Endothelial cell of umbilical vein (primary cell): ENCODE results near the gene B3GALT5. TPM values are rescaled to one million over a fixed set of nuclear protein-coding genes. Genes with fewer than 3 reads are reported as not detected.

ENCODE experiments used
- BruUV-seq: library from RNA; stranded (reverse); fragments of 400-500 nt; replicated peaks from 2 replicates; lab custom pipeline; 2021; lab: Mats Ljungman, UMichigan
- CTCF ChIA-PET: fragments of 300-600, 350-600 bp; sonication (Branson Sonifier 250); formaldehyde crosslinking; loops from one replicate; lab custom pipeline; 2021; ENCODE audit warnings: antibody characterized with exemption, inconsistent platforms; lab: Charles Lee
- POLR2A ChIA-PET: fragments of 300-600, 350-600 bp; sonication (Branson Sonifier 250); formaldehyde crosslinking; loops from one replicate; lab custom pipeline; 2021; ENCODE audit warnings: antibody characterized with exemption, inconsistent platforms; lab: Charles Lee
- DNase-seq: peaks from one replicate; pipeline ENCODE4 v3.0.0-alpha.2; 2011; ENCODE audit warnings: low read depth, low spot score
- FAIRE-seq: peaks from 2 replicates; lab custom pipeline; 2011; peaks lifted over from hg19 to GRCh38; lab: Jason Lieb, UNC
- H2AFZ ChIP-seq: 2 replicates; pipeline ENCODE4 v1.6.0; 2012; ENCODE audit warnings: low read depth, low read length, control low read depth, inconsistent platforms
- H3K27ac ChIP-seq: 2 replicates; pipeline ENCODE4 v1.5.1; 2011; ENCODE audit warnings: low read depth, mild to moderate bottlenecking, control low read depth, low read length, moderate library complexity; ENCODE audit not compliant: insufficient read depth
- H3K27me3 ChIP-seq, 2 experiments: 2 replicates each; pipeline versions ENCODE4 v1.6.0 to v1.6.1; 2011; ENCODE audit warnings: low read length in 2 of 2, mixed read lengths in 1 of 2; ENCODE audit not compliant: control insufficient read depth in 2 of 2, insufficient read depth in 2 of 2
- H3K36me3 ChIP-seq, 2 experiments: 2 replicates in 1 of 2; 3 replicates in 1 of 2; pipeline ENCODE4 v1.5.1; 2011; ENCODE audit warnings: low read length in 2 of 2, mild to moderate bottlenecking in 1 of 2, moderate library complexity in 1 of 2; ENCODE audit not compliant: control insufficient read depth in 2 of 2, insufficient read depth in 2 of 2; ENCODE audit errors: extremely low read depth in 1 of 2
- H3K4me1 ChIP-seq: 3 replicates; pipeline ENCODE4 v1.5.1; 2011; ENCODE audit warnings: mild to moderate bottlenecking, low read length; ENCODE audit not compliant: control insufficient read depth, insufficient read depth; ENCODE audit errors: extremely low read depth
- H3K4me2 ChIP-seq: 2 replicates; pipeline ENCODE4 v1.6.1; 2011; ENCODE audit warnings: low read length, control low read depth, mixed read lengths; ENCODE audit not compliant: insufficient read depth
- H3K4me3 ChIP-seq, 3 experiments: fragments of 200-600 bp in 1 of 3; sonication (generic), shearing (Covaris generic) in 1 of 3; replicated peaks in 1 of 3; 2 replicates each; pipeline ENCODE4 v1.5.1; 2011 to 2016; ENCODE audit warnings: control low read depth in 3 of 3, low read length in 3 of 3, mild to moderate bottlenecking in 2 of 3, inconsistent platforms in 1 of 3, low read depth in 1 of 3, moderate library complexity in 1 of 3; ENCODE audit not compliant: insufficient read depth in 1 of 3
- H3K79me2 ChIP-seq: 2 replicates; pipeline ENCODE4 v1.6.0; 2012; ENCODE audit warnings: low read length, inconsistent platforms; ENCODE audit not compliant: control insufficient read depth, insufficient read depth
- H3K9ac ChIP-seq: replicated peaks from 2 replicates; pipeline ENCODE3; 2011; ENCODE audit warnings: low read length, control low read depth; ENCODE audit not compliant: insufficient read depth; ENCODE audit errors: extremely low read depth
- H3K9me1 ChIP-seq: replicated peaks from 3 replicates; pipeline ENCODE4 v1.6.0; 2011; ENCODE audit warnings: mild to moderate bottlenecking, low read length; ENCODE audit not compliant: control insufficient read depth, insufficient read depth; ENCODE audit errors: extremely low read depth
- H3K9me3 ChIP-seq: replicated peaks from 2 replicates; pipeline ENCODE4 v1.5.1; 2012; ENCODE audit warnings: low read length, inconsistent platforms; ENCODE audit not compliant: control insufficient read depth, insufficient read depth
- H4K20me1 ChIP-seq: replicated peaks from 2 replicates; pipeline ENCODE3; 2011; ENCODE audit warnings: mild to moderate bottlenecking, low read length; ENCODE audit not compliant: control insufficient read depth, insufficient read depth; ENCODE audit errors: extremely low read depth
- CTCF ChIP-seq, 2 donors: IDR thresholded peaks; 1 replicate in 1 of 2; 2 replicates in 1 of 2; pipeline ENCODE4 v1.5.1; 2011; ENCODE audit warnings: low read length in 2 of 2, mild to moderate bottlenecking in 2 of 2, moderate library complexity in 2 of 2, control low read depth in 1 of 2, inconsistent platforms in 1 of 2, low read depth in 1 of 2; ENCODE audit not compliant: insufficient read depth in 1 of 2; ENCODE audit errors: extremely low read depth in 1 of 2
- EZH2 ChIP-seq: IDR thresholded peaks from 2 replicates; pipeline ENCODE4 v1.6.1; 2012; ENCODE audit warnings: borderline replicate concordance, low read depth, mild to moderate bottlenecking, moderate library complexity, low read length, inconsistent platforms; ENCODE audit not compliant: severe bottlenecking
- FOS ChIP-seq: IDR thresholded peaks from 2 replicates; pipeline ENCODE4 v1.6.1; 2011; ENCODE audit warnings: mild to moderate bottlenecking, low read length, moderate library complexity, borderline replicate concordance; ENCODE audit not compliant: insufficient read depth
- GATA2 ChIP-seq: IDR thresholded peaks from 2 replicates; pipeline ENCODE4 v1.7.0; 2011; ENCODE audit warnings: low read depth, mild to moderate bottlenecking, moderate library complexity, mixed read lengths, low read length; ENCODE audit not compliant: insufficient read length, insufficient read depth
- JUN ChIP-seq: IDR thresholded peaks from 2 replicates; pipeline ENCODE4 v1.6.1; 2011; ENCODE audit warnings: borderline replicate concordance, low read depth; ENCODE audit not compliant: insufficient read length, insufficient read depth
- MYC ChIP-seq: IDR thresholded peaks from one replicate; pipeline ENCODE4 v1.6.1; 2011; ENCODE audit warnings: mild to moderate bottlenecking, low read depth, low read length
- POLR2A ChIP-seq: IDR thresholded peaks from 2 replicates; pipeline ENCODE4 v1.6.1; 2012; ENCODE audit warnings: low read depth, mild to moderate bottlenecking, control low read depth, low read length
- POLR2AphosphoS5 ChIP-seq: IDR thresholded peaks from 2 replicates; pipeline ENCODE4 v1.6.1; 2012; ENCODE audit warnings: low read depth, mild to moderate bottlenecking, control low read depth, low read length, moderate library complexity; ENCODE audit not compliant: insufficient read depth
- dilution Hi-C: fragments of 300-500 bp; cut with MboI; formaldehyde crosslinking; loops from one replicate; pipeline ENCODE4 v1.15.0; 2019; ENCODE audit warnings: low sequenced_read_pairs; ENCODE audit not compliant: extremely low pct_ligation_motif_present
- intact Hi-C: fragments of 100-400 bp; cut with micrococcal nuclease; formaldehyde crosslinking; loops from one replicate; pipeline ENCODE4 v1.10.0; 2022
- polyA plus RNA-seq, 4 experiments: library from polyadenylated mRNA; depleted of rRNA in 3 of 4; stranded (reverse) in 3 of 4; unstranded in 1 of 4; fragments of >200 nt; gene quantifications; 2 replicates each; pipeline versions ENCODE4 v1.2.1 to v1.2.3, GENCODE V29; 2011 to 2012; ENCODE audit warnings: missing spikeins in 1 of 4
- total RNA-seq: library from RNA; stranded (reverse); gene quantifications from 2 replicates; pipeline ENCODE4 v1.2.3, GENCODE V29; 2021
- TF ChIP-seq, protein P1 (sequence below): IDR thresholded peaks from 2 replicates; pipeline ENCODE4 v1.6.1; 2011; ENCODE audit not compliant: insufficient read depth, insufficient read length

Gene B3GALT5
- total and polyA plus RNA-seq, 2 donors (not counting 3 experiments of a cell fraction or from before 2014, with no cell fraction given), result 0.04 TPM; not detected in 1

DNA sequence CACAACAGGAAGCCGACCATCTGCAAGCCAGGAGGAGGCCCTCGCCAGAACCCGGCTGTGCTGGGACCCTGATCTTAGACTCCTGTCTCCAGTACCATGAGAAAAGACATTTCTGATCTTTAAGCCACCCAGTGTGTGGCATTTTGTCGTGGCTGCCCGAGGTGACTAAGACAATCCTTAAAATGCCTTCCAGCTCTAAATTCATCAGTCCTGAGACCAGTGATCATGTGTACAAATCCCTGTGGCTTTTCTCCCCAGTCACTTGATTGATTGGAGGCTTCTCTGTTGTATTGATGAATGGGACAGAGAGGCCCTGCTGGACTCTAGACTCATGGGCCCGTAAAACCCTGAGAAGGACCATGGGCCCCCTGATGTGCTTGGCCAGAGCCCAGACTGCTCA lies 36.1 kb downstream of the B3GALT5 start:
- no TSS peak for BruUV-seq
- Histone ChIP-seq H3K4me1 (peaks cover 7% of the 10 kb centered on the region), H4K20me1 (no peaks in the 10 kb centered on the region), H3K79me2 (no peaks in the 10 kb centered on the region), H3K4me3 (no peak overlapping the region), H2AFZ (no peak overlapping the region), H3K9ac (no peak overlapping the region), H3K4me2 (no peak overlapping the region), H3K36me3 (no peaks in the 10 kb centered on the region), H3K27ac (no peak overlapping the region), H3K9me1 (no peaks in the 10 kb centered on the region), H3K27me3 (no peaks in the 10 kb centered on the region), H3K9me3 (no peaks in the 10 kb centered on the region)
- TF ChIP-seq POLR2A (no peak), MYC (no peak), EZH2 (no peak), JUN (no peak), FOS (no peak), POLR2AphosphoS5 (no peak), CTCF (IDR thresholded peaks at IDR 0.05; ENCODE audit: extremely low read depth in 1 of 2, insufficient read depth in 1 of 2, low read depth in 1 of 2, low read length in 2 of 2) (no peak), GATA2 (no peak)
- TF ChIP-seq, protein P1, sequence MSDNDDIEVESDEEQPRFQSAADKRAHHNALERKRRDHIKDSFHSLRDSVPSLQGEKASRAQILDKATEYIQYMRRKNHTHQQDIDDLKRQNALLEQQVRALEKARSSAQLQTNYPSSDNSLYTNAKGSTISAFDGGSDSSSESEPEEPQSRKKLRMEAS, result no peak
- intact Hi-C loops, result loop anchor here (10.0 kb wide), 1 partner anchor 66 kb away; no protein-coding TSS in a partner anchor
- no peak for FAIRE-seq
- dilution Hi-C loops, result no loop called here
- no peak for DNase-seq
- ChIA-PET POLR2A (no interaction called here), CTCF (no interaction called here)
